ENCODE data around the gene MYO1A.
"Not testable (repeated sequence)": the region's sequence is repeated elsewhere in the genome, so short reads cannot be mapped to it uniquely, and the experiment has no call there.

- peak in 2 of 6 experiments; percentile 17 to 21 for TF ChIP-seq CTCF (IDR thresholded peaks at IDR 0.05)
- TF ChIP-seq POLR2A (IDR thresholded peaks at IDR 0.05) = not testable (repeated sequence)
These were observed 64.2 kb downstream of the MYO1A start for GRCh38 chr12:56985714-56986113.
